Fibroblast of lung (primary cell): ENCODE data around the gene XRN2. TPM values are rescaled to one million over a fixed set of nuclear protein-coding genes. Genes with fewer than 3 reads are reported as not detected.

ENCODE experiments used
- DNase-seq, 2 donors: peaks; one replicate each; pipeline versions ENCODE4 v3.0.0 to v3.0.0-alpha.2; 2010; ENCODE audit warnings: low read depth in 2 of 2
- H2AFZ ChIP-seq: 2 replicates; pipeline ENCODE4 v1.5.1; 2012; ENCODE audit warnings: low read length, control low read depth, inconsistent platforms
- H3K27ac ChIP-seq: 2 replicates; pipeline ENCODE4 v1.5.1; 2011; ENCODE audit warnings: low read length, control low read depth; ENCODE audit not compliant: insufficient read depth
- H3K27me3 ChIP-seq: 2 replicates; pipeline ENCODE4 v1.5.1; 2011; ENCODE audit warnings: mild to moderate bottlenecking, low read length; ENCODE audit not compliant: control insufficient read depth, insufficient read depth
- H3K36me3 ChIP-seq: 2 replicates; pipeline ENCODE4 v1.5.1; 2011; ENCODE audit warnings: low read length; ENCODE audit not compliant: control insufficient read depth, insufficient read depth
- H3K4me1 ChIP-seq: 2 replicates; pipeline ENCODE4 v1.5.1; 2011; ENCODE audit warnings: low read length; ENCODE audit not compliant: control insufficient read depth, insufficient read depth; ENCODE audit errors: extremely low read depth
- H3K4me2 ChIP-seq: 2 replicates; pipeline ENCODE4 v1.5.1; 2011; ENCODE audit warnings: low read length, control low read depth; ENCODE audit not compliant: insufficient read depth; ENCODE audit errors: extremely low read depth
- H3K4me3 ChIP-seq, 4 experiments: fragments of 200-600 bp in 1 of 4; sonication (generic) in 1 of 4; replicated peaks in 1 of 4; 2 replicates each; pipeline ENCODE4 v1.5.1; 2011 to 2016; ENCODE audit warnings: low read length in 4 of 4, low read depth in 3 of 4, mild to moderate bottlenecking in 3 of 4, control low read depth in 2 of 4, inconsistent platforms in 1 of 4, mixed read lengths in 1 of 4; ENCODE audit not compliant: insufficient read depth in 1 of 4; ENCODE audit errors: control extremely low read depth in 1 of 4
- H3K79me2 ChIP-seq: 2 replicates; pipeline ENCODE4 v1.5.1; 2012; ENCODE audit warnings: mild to moderate bottlenecking, low read length, inconsistent platforms; ENCODE audit not compliant: control insufficient read depth, insufficient read depth
- H3K9ac ChIP-seq: 2 replicates; pipeline ENCODE4 v1.5.1; 2011; ENCODE audit warnings: mild to moderate bottlenecking, low read length, control low read depth; ENCODE audit not compliant: insufficient read depth
- H3K9me3 ChIP-seq: 2 replicates; pipeline ENCODE4 v1.5.1; 2012; ENCODE audit warnings: low read depth, low read length; ENCODE audit not compliant: control insufficient read depth, insufficient read depth
- H4K20me1 ChIP-seq: 2 replicates; pipeline ENCODE4 v1.5.1; 2011; ENCODE audit warnings: low read length; ENCODE audit not compliant: control insufficient read depth, insufficient read depth; ENCODE audit errors: extremely low read depth
- CTCF ChIP-seq, 2 donors: IDR thresholded peaks in 1 of 2; conservative IDR thresholded peaks in 1 of 2; 1 replicate in 1 of 2; 2 replicates in 1 of 2; pipeline ENCODE4 v1.5.1; 2011 to 2012; ENCODE audit warnings: low read length in 2 of 2, control low read depth in 1 of 2, inconsistent platforms in 1 of 2, low read depth in 1 of 2, mild to moderate bottlenecking in 1 of 2
- EZH2 ChIP-seq: IDR thresholded peaks from 2 replicates; pipeline ENCODE4 v1.5.1; 2012; ENCODE audit warnings: low read length, control low read depth, mild to moderate bottlenecking; ENCODE audit errors: missing control alignments
- polyA plus RNA-seq, 2 donors: library from polyadenylated mRNA; depleted of rRNA in 1 of 2; stranded (reverse) in 1 of 2; unstranded in 1 of 2; fragments of >200 nt; gene quantifications; 2 replicates each; pipeline ENCODE4 v1.2.1, GENCODE V29; 2011 to 2012; ENCODE audit warnings: missing spikeins in 1 of 2
- total RNA-seq: library from RNA; depleted of rRNA; stranded (reverse); fragments of >200 nt; gene quantifications from 2 replicates; pipeline ENCODE4 v1.2.1, GENCODE V29; 2014

XRN2 gene
- total and polyA plus RNA-seq, 2 donors (not counting 1 experiment from before 2014, with no cell fraction given), result 99.3 to 99.6 TPM

DNA sequence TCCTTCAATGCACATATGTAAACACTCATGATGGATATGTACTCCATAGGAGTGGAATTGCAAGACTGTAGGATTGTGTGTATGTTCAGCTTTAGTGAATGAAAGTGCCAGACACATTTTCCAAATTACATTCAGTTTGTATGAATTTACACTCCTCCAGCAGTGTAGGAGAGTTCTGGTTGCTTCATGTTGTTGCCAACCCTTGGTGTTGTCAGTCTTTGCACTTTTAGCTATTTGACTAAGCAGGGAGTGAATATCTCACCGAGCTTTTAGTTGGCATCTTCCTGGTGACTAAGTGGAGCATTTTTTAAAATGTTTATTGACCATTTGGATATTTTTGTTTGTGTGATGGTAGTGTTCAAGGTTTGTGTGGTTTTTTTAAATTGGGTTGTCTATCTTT is 70.3 kb downstream of the XRN2 start:
- DNase-seq, result no peak
- Histone ChIP-seq H3K79me2 (peaks cover 10% of the 10 kb centered on the region), H4K20me1 (no peaks in the 10 kb centered on the region)

DNA sequence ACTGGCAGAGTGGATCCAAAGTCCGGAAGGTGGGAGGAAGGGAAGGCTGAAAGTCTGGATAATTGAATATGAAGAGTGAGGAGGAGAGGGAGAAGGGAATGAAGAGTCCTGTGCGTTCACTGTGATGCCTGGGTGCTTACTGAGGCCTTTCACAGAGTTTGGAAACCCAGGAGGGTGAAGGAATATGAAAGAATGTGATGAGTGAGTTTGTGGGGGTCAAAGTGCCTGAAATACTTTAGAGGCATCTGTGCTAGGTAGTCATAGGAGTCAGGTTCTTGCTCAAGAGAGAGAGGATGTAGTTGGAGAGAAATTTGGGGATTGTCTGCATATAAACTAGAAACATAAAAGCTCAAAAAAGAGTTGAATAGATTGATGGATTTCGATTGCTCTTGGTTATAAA is 73.5 kb downstream of the XRN2 start:
- Histone ChIP-seq H3K4me2 (no peak overlapping the region), H2AFZ (no peak overlapping the region), H4K20me1 (no peaks in the 10 kb centered on the region), H3K4me1 (no peaks in the 10 kb centered on the region), H3K79me2 (peaks cover 7% of the 10 kb centered on the region), H3K36me3 (no peaks in the 10 kb centered on the region), H3K27me3 (no peaks in the 10 kb centered on the region), H3K9ac (no peak overlapping the region), H3K27ac (no peak overlapping the region), H3K9me3 (no peaks in the 10 kb centered on the region), H3K4me3 (no peak overlapping the region)
- TF ChIP-seq EZH2 (no peak), CTCF (conservative IDR thresholded peaks at IDR 0.05 in 1 of 2, IDR thresholded peaks at IDR 0.05 in 1 of 2; ENCODE audit: low read depth in 1 of 2, low read length in 2 of 2) (no peak)
- no peak for DNase-seq

More for the DNA sequence above, 70.3 kb downstream of the XRN2 start:
- no peaks in the 10 kb centered on the region for H3K9me3 ChIP-seq
- H2AFZ ChIP-seq, result no peak overlapping the region
- no peaks in the 10 kb centered on the region for H3K36me3 ChIP-seq
- no peaks in the 10 kb centered on the region for H3K4me1 ChIP-seq
- TF ChIP-seq CTCF (conservative IDR thresholded peaks at IDR 0.05 in 1 of 2, IDR thresholded peaks at IDR 0.05 in 1 of 2; ENCODE audit: low read depth in 1 of 2, low read length in 2 of 2), result no peak
- TF ChIP-seq EZH2, result no peak
- H3K27me3 ChIP-seq, result no peaks in the 10 kb centered on the region
- H3K4me3 ChIP-seq, result no peak overlapping the region
- no peak overlapping the region for H3K27ac ChIP-seq
- H3K4me2 ChIP-seq, result no peak overlapping the region
- H3K9ac ChIP-seq, result no peak overlapping the region

GRCh38 chr20:21377701-21378100 is 74.6 kb downstream of the XRN2 start:
- Histone ChIP-seq H3K4me3 (no peak overlapping the region), H2AFZ (no peak overlapping the region), H3K79me2 (peaks cover 5% of the 10 kb centered on the region), H3K27me3 (no peaks in the 10 kb centered on the region), H3K4me2 (no peak overlapping the region), H3K9me3 (no peaks in the 10 kb centered on the region), H4K20me1 (no peaks in the 10 kb centered on the region), H3K9ac (no peak overlapping the region), H3K4me1 (no peaks in the 10 kb centered on the region), H3K27ac (no peak overlapping the region), H3K36me3 (no peaks in the 10 kb centered on the region)
- no peak for DNase-seq
- TF ChIP-seq EZH2 (no peak), CTCF (conservative IDR thresholded peaks at IDR 0.05 in 1 of 2, IDR thresholded peaks at IDR 0.05 in 1 of 2; ENCODE audit: low read depth in 1 of 2, low read length in 2 of 2) (no peak)
